Stomach (tissue), 9 donors: ENCODE data around the gene TLR7. TPM values are rescaled to one million over a fixed set of nuclear protein-coding genes. Genes with fewer than 3 reads are reported as not detected.

Experiments
- DNase-seq, 2 donors: peaks; one replicate each; pipeline versions ENCODE4 v3.0.0 to v3.0.0-alpha.2; 2013 to 2019
- H3K27ac ChIP-seq, 5 donors: fragments of 200-600 bp in 4 of 5; sonication (generic) in 4 of 5; one replicate each; pipeline ENCODE4 v1.5.1; 2013 to 2019; ENCODE audit warnings: mild to moderate bottlenecking in 1 of 5, moderate library complexity in 1 of 5
- H3K27me3 ChIP-seq, 3 donors: fragments of 200-600 bp; sonication (generic); one replicate each; pipeline ENCODE4 v1.5.1; 2017 to 2019; ENCODE audit warnings: mixed run types in 1 of 3
- H3K36me3 ChIP-seq, 4 donors: fragments of 200-600 bp; sonication (generic); 1 replicate in 3 of 4; 2 replicates in 1 of 4; pipeline ENCODE4 v1.5.1; 2016 to 2019
- H3K4me1 ChIP-seq, 4 donors: fragments of 200-600 bp; sonication (generic); one replicate each; pipeline ENCODE4 v1.5.1; 2016 to 2019
- H3K4me3 ChIP-seq, 4 donors: fragments of 200-600 bp; sonication (generic) in 3 of 4; one replicate each; pipeline ENCODE4 v1.5.1; 2016 to 2019; ENCODE audit warnings: mild to moderate bottlenecking in 1 of 4
- H3K9me3 ChIP-seq, 4 donors: fragments of 200-600 bp; sonication (generic); one replicate each; pipeline ENCODE4 v1.5.1; 2016 to 2019
- CTCF ChIP-seq, 7 experiments: fragments of 450-650 bp in 4 of 7; fragments of 200-600 bp in 3 of 7; sonication (generic) in 3 of 7; IDR thresholded peaks; one replicate each; pipeline ENCODE4 v1.5.1; 2016 to 2019; ENCODE audit warnings: antibody characterized with exemption in 7 of 7, control low read depth in 2 of 7, mild to moderate bottlenecking in 1 of 7
- EP300 ChIP-seq: sonication (generic); formaldehyde crosslinking; IDR thresholded peaks from one replicate; pipeline ENCODE4 v1.6.1; 2017; ENCODE audit warnings: antibody characterized with exemption
- POLR2A ChIP-seq, 4 donors: fragments of 450-650 bp; IDR thresholded peaks; one replicate each; pipeline ENCODE4 v1.6.1; 2016; ENCODE audit warnings: antibody characterized with exemption in 4 of 4, control low read depth in 2 of 4, mild to moderate bottlenecking in 1 of 4, moderate library complexity in 1 of 4
- POLR2AphosphoS5 ChIP-seq, 3 donors: sonication (generic); formaldehyde crosslinking; IDR thresholded peaks; one replicate each; pipeline ENCODE4 v1.6.1; 2016; ENCODE audit warnings: antibody characterized with exemption in 3 of 3
- WGBS, 5 donors: extraction: QIAGEN DNeasy Blood & Tissue Kit in 3 of 5; methylation state at CpG; one replicate each; pipeline versions ENCODE4 v1.1.5 to v1.1.7; 2013 to 2018; 5-methylcytosine and 5-hydroxymethylcytosine counted together
- intact Hi-C: fragments of 100-400 bp; cut with DNase I; formaldehyde crosslinking; loops from one replicate; pipeline ENCODE4 v1.15.1; 2023; ENCODE audit warnings: low total_unique reads
- polyA plus RNA-seq, 3 donors: library from polyadenylated mRNA; stranded (reverse); fragments of 200-250 nt; gene quantifications; one replicate each; pipeline ENCODE4 v1.2.3, GENCODE V29; 2013
- total RNA-seq, 5 donors: library from RNA; depleted of rRNA; stranded (reverse); fragments of >200 nt; gene quantifications; one replicate each; pipeline versions ENCODE4 v1.1.0 to v1.2.3, GENCODE V29; 2014 to 2016
- donor health status: healthy with polysubstance abuse.
- donor health status: Bipolar disorder and iron deficiency.
- donor health status: healthy.

Gene TLR7
- total and polyA plus RNA-seq, 8 donors: 0.08 to 1.2 (median 0.43) TPM; not detected in 2

- H3K4me1 ChIP-seq: peaks cover 0 to 7% (median 0%) of the 10 kb centered on the region in 4 donors
- DNase-seq: no peak
- no peak overlapping the region for H3K27ac ChIP-seq
- TF ChIP-seq EP300: no peak
- TF ChIP-seq CTCF (IDR thresholded peaks at IDR 0.05): no peak
- TF ChIP-seq POLR2AphosphoS5 (IDR thresholded peaks at IDR 0.05): no peak
- TF ChIP-seq POLR2A (IDR thresholded peaks at IDR 0.05): no peak
- intact Hi-C loops: no loop called here
- H3K27me3 ChIP-seq: peaks cover 0 to 6% (median 0%) of the 10 kb centered on the region in 3 donors
- H3K9me3 ChIP-seq: no peaks in the 10 kb centered on the region
- H3K4me3 ChIP-seq: no peak overlapping the region
- no peaks in the 10 kb centered on the region for H3K36me3 ChIP-seq
- 82 to 90% (median 84%) methylated on average over 2 of the region's 2 CpGs for WGBS, 5 donors
Observed at GRCh38 chrX:12881914-12882313, 15.0 kb downstream of the TLR7 start.

DNA sequence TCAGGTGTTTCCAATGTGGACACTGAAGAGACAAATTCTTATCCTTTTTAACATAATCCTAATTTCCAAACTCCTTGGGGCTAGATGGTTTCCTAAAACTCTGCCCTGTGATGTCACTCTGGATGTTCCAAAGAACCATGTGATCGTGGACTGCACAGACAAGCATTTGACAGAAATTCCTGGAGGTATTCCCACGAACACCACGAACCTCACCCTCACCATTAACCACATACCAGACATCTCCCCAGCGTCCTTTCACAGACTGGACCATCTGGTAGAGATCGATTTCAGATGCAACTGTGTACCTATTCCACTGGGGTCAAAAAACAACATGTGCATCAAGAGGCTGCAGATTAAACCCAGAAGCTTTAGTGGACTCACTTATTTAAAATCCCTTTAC is 18.6 kb downstream of the TLR7 start:
- H3K9me3 ChIP-seq: no peaks in the 10 kb centered on the region
- H3K27ac ChIP-seq: no peak overlapping the region
- H3K27me3 ChIP-seq: peaks cover 0 to 6% (median 0%) of the 10 kb centered on the region in 3 donors
- no peak for TF ChIP-seq CTCF (IDR thresholded peaks at IDR 0.05)
- no peak for TF ChIP-seq POLR2AphosphoS5 (IDR thresholded peaks at IDR 0.05)
- TF ChIP-seq EP300: no peak
- TF ChIP-seq POLR2A (IDR thresholded peaks at IDR 0.05): no peak
- no peak for DNase-seq
- H3K36me3 ChIP-seq: no peaks in the 10 kb centered on the region
- H3K4me3 ChIP-seq: no peak overlapping the region
- WGBS, 5 donors: 69 to 83% (median 75%) methylated on average over 5 of the region's 5 CpGs
- intact Hi-C loops: no loop called here
- no peaks in the 10 kb centered on the region for H3K4me1 ChIP-seq

- Histone ChIP-seq H3K4me3 (no peak overlapping the region), H3K27ac (no peak overlapping the region), H3K9me3 (no peaks in the 10 kb centered on the region), H3K4me1 (no peaks in the 10 kb centered on the region), H3K36me3 (no peaks in the 10 kb centered on the region), H3K27me3 (peaks cover 0 to 6% (median 0%) of the 10 kb centered on the region in 3 donors)
- DNase-seq: no peak
- TF ChIP-seq EP300 (no peak), POLR2AphosphoS5 (IDR thresholded peaks at IDR 0.05) (no peak), POLR2A (IDR thresholded peaks at IDR 0.05) (no peak), CTCF (IDR thresholded peaks at IDR 0.05) (no peak)
- 82 to 97% (median 90%) methylated on average over 3 of the region's 3 CpGs for WGBS, 5 donors
- intact Hi-C loops: no loop called here
Observed at GRCh38 chrX:12886545-12886944, 19.7 kb downstream of the TLR7 start.

- DNase-seq: no peak
- Histone ChIP-seq H3K9me3 (no peaks in the 10 kb centered on the region), H3K36me3 (no peaks in the 10 kb centered on the region), H3K27ac (no peak overlapping the region), H3K4me1 (no peaks in the 10 kb centered on the region), H3K27me3 (peaks cover 0 to 6% (median 0%) of the 10 kb centered on the region in 3 donors), H3K4me3 (no peak overlapping the region)
- TF ChIP-seq EP300: no peak
- no peak for TF ChIP-seq POLR2A (IDR thresholded peaks at IDR 0.05)
- TF ChIP-seq CTCF (IDR thresholded peaks at IDR 0.05): no peak
- TF ChIP-seq POLR2AphosphoS5 (IDR thresholded peaks at IDR 0.05): no peak
- 76 to 89% (median 77%) methylated on average over 2 of the region's 2 CpGs for WGBS, 5 donors
- intact Hi-C loops: no loop called here
Observed at GRCh38 chrX:12887141-12887540, 20.3 kb downstream of the TLR7 start.
